Measurements from ENCODE around the gene MXI1.

MXI1 gene
- total RNA-seq, result 72.8 to 128 (median 80.9) reads per million in 4 donors

DNA sequence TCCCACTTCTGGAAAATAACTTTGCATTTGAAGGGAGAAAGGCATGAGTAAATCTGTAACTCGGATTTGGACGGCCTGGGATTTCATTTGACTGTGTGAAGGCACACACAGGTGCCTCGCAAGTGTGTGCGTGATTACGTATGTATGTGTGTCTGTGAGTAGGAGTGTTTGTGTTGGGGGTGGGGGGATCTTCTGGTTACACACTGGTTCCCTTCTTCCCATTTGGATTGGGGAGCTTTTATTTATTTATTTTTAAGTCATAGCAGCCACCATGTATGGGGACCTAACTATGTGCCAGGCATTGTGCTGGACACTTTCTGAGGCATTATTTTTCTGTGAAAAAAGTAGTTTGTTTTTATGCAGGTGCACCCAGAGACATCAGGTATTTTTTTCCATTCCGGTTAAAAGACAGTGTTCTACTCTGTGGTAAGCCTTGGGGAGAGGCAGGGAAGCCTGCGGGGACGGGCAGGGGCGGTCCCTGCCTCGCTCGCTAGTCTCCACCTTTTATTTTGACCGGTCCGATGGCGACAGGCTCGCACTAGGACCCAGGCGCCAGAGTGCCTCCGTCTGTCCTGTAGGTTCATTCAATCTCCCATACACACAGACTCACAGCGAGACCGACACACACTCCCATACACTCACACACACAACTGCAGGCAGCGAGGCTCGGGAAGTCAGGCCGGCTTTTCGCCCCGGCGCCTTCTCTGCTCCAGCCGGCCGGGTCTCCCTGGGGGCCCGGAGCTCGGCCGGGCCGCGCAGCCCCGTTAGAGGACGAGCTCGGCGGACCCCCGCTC, at the start of gene MXI1:
MXI1 (plus strand) TSS at position 595 of the 794 bp plus-strand sequence. CDS start 204 bp downstream, outside the sequence.
- DNase-seq, result peak in 2 of 5 donors; percentile 10 to 71

DNA sequence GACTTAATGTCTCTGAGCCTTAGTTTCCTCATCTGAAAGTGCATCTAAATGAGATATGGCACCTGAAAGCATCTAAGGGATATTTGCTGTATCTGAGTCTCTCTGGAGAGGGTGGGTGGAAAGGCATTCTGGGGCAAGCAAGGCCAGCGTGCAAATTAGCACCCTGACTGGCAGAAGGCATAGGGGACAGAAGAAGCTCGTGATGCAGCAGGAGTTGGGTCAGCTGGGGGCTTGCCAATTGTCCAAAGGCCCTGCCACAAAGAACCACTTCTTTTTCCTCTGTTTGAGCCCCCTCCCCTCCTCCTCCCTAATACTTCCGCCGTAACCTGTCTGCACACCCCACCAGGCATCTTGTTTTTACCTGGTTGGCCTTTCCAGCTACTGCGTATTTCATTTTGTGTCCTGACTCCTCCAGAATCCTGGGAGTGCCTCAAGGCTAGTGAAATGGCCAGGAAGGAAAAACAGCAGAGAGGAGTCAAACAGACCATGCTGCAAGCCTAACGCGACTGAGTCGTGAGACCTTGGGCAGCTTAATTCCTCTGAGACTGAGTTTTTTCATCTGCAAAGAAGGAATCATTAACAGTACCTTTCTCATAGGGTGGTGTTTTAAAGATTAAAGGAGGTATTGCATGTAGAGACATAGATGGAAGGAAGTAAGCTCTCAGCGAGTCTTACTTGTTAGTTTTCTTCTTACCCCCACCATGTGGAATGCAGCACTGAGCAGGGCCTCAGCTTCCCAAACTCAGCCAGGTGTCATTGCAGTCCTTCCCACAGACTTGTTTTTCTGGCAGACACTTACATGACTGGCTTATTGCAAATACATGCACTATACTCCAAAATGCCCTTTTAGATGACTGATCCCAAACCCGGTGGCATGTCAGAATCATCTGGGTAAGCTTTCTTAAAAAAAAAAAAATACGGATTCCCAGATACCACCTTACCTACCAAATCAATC, 49.1 kb upstream of the MXI1 start:
- DNase-seq, result no peak

DNA sequence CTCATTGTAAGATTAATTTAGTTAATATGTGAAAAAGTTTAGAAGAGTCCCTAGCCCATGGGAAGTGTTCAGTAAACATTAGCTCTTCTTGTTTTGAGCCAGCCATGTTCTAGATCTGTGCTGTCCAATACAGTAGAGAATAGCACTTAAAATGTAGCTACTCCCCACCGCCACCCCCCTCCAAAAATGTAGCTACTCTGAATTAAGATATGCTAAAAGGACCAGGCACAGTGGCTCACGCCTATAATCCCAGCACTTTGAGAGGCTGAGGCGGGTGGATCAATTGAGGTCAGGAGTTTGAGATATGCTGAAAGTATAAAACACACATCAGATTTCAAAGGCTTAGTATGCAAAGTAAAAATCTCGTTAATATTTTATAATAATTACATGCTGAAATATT, 47.3 kb upstream of the MXI1 start:
- no peak for DNase-seq

GRCh38 chr10:110160522-110160921, 46.9 kb upstream of the MXI1 start:
- DNase-seq, result no peak

DNA sequence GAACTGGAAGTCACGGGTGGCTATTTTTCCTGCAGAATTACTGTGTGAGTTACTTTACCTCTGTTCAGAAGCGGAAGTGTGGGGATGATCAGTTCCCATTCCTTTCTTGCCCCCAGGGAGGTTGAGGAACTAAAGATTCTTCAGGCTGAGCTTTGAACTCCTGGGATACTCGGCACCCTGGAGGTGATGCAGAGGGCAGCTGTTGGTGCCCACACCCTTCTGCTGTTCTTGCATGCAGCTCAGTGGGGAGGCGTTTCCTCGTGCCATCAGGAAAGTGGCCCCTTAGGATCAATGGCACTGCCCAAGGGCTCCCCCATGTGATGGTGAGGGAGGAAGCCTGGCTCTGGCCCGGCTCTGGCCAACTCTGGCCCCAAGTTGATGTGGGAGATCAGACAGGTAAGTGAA, 44.7 kb upstream of the MXI1 start:
- DNase-seq, result no peak

GRCh38 chr10:110163192-110163773, 44.1 kb upstream of the MXI1 start:
- no peak for DNase-seq

DNA sequence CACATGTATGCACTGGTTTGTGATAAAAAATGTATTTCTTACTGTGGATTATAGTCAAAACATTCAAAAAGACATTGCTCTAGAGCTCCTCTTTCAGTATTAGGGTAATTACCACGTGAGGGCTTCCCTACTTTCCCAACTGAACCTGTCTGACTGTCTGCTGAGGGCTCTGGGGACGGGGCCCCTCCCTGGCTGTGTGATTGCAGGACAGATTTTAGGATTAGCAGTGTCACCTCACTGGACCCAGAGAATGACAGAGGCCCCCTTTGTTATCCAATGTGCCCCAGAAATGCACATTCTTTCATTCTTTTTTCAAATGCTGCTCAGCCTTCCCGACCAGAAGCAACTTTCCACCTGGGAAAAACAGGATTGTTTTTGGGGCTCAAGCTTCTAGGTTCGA, 43.6 kb upstream of the MXI1 start:
- DNase-seq, result no peak

- no peak for DNase-seq
These were observed 42.2 kb upstream of the MXI1 start for GRCh38 chr10:110165239-110165638.

DNA sequence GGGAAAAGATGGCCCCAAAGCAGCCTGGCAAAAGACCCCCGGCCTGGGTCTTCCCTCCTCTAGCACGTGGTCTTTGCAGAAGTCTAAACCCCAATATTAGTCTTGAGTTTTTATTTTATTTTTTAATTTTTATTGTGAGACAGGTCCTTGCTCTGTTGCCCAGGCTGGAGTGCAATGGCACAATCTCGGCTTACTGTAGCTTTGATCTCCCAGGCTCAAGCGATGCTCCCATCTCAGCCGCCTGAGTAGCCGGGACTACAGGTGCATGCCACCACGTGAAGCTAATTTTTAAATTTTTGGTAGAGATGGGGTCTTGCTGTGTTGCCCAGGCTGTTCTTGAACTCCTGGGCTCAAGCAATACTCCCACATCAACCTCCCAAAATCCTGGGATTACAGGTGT, 40.3 kb upstream of the MXI1 start:
- DNase-seq, result no peak

- DNase-seq, result no peak
These were observed 38.6 kb upstream of the MXI1 start for GRCh38 chr10:110168601-110169481.

DNA sequence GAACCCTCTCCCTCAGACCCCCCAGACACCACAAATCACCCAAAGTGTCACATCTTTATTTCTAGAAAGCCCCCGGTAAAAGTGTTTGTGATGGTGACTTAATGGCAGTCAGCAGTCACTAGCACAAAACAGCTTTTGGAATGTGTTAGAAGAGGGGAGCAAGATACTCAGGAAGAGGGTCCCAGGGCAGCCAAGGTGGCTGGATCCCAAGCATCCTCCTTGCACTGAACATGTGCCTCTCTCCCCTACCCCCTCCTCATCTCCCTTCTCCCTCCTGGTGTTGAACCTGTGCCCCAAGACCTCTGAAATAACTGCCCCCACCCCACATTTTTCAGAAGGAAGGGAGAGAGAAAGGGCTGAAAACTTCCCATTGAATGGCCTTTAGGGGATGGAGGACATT, 37.8 kb upstream of the MXI1 start:
- DNase-seq, result no peak

DNA sequence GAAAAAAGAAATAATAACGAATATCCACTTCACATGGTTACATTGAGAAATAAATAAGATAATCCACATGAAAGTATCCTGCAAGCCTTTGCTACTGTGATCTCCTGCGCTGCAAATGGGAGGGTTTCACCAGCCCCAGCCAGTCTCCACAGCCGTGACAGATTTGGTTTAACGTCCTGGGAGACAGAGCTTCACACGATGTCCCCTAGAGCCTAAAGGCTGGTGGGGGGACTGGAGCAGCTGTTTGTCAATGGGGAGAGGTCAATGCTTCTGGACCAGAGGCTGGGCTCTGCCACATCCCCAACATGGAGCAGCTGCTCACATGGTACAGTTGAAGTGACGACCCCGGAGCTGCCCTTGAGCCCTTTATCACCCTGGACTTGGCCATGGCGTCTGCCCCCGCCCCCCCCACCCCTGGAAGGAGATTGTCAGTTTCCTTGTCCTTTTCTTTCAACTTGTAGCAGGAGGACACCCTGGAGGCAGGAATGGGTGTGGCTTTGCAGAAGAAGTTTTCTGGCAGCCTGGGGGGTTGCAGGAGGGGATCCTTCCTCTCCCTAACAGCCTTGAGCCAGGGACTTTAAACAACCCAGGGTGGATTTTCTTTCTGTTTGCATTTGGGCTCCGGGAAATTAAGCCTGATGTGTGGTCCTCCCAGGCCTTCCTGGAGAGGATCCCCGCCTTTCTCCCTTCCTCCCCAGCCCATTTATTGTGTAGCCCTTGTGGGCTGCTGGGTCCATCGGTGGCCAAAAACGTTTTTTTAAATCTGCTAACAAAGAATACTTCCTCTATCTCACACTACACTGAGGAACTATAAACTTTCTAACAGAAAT, 37.0 kb upstream of the MXI1 start:
- no peak for DNase-seq

DNA sequence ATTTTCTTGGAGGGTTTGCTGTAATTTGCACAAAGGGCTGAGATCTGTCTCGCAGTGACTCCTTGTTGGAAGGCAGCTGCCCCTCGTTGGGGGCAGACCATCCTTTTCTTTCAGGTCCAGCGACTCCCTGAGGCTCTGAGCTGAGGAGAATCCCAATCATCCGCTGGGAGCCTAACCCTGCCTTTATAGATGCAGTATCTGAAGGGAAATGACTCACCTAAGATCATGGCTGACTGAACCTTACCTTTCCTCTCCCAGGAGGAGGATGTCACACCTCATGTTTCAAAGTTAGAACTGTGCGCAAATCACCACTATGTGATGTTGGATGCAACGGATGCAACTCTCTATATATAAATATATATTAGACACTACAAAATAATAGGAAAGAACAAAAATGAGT, 36.4 kb upstream of the MXI1 start:
- no peak for DNase-seq

GRCh38 chr10:110172155-110172554, 35.2 kb upstream of the MXI1 start:
- no peak for DNase-seq

DNA sequence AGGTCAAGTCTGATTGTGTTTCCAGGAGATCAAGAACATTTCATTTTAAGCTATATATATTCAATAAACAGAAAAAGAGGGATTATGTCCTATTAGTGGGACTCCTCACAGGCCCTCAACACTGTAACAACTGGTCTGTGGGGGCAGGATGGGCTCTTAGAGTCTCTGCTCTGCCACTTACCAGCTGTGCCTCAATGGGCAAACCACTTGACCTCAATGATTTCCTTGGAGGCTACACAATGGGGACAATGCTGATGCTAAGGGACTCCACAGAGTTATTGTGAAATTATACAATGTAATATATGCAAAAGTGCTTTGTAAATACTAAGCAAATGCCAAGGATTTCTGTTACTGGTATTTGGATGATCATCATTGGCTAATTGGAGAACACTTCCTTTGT, 33.2 kb upstream of the MXI1 start:
- DNase-seq, result no peak

DNA sequence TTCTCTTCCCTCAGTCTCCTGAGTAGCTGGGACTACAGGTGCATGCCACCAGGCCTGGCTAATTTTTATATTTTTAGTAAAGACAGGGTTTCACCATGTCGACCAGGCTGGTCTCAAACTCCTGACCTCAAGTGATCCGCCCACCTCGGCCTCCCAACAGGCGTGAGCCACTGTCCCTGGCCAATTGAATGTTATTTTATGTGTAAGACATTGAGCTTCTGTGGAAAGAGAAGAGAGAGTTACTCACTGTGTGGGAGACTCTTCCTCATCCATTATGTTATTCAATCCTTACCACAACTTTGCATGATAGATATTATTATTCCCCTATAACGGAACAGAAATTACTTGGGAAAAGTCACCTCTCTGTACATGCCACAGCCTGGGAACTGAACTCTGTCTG, 32.6 kb upstream of the MXI1 start:
- no peak for DNase-seq

DNA sequence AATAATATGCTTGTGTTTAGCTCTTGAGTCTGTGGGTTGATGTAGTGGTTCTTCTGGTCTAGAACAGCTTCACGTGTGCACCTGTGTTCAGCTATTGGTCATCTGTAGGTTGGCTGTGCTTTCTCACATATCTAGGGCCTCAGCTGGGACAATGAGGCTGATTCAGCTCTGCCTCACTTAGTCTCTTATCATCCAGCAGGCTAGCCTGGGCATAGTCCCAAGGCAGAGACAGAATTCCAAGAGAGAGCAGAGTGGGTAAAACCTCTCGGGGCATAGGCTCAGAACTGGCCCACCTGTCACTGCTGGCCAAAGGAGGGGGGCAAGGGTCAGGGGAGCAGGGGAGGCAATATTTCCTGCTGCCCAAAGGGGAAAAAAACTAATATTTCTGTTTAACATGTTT, 32.0 kb upstream of the MXI1 start:
- no peak for DNase-seq

- DNase-seq, result no peak
These were observed 31.0 kb upstream of the MXI1 start for GRCh38 chr10:110176141-110177030.

DNA sequence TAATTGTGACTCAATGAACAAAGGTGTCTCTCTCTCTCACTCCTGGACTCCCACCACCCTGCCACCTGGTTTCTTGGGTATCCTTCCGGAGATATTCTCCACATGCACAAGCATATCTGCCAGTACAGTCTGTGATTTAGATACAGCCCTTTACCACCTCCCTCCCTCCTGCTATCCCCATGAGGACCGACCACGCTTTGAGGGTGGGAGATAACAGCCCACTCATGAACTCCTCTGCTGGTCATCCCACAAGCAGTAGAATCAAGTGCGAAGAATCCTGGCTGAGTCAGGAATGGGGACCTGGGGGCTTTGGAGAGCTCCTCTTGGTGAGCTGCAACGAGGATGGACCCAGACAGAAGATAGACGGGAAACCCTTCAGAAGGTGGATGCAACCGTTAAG, 28.2 kb upstream of the MXI1 start:
- no peak for DNase-seq

DNA sequence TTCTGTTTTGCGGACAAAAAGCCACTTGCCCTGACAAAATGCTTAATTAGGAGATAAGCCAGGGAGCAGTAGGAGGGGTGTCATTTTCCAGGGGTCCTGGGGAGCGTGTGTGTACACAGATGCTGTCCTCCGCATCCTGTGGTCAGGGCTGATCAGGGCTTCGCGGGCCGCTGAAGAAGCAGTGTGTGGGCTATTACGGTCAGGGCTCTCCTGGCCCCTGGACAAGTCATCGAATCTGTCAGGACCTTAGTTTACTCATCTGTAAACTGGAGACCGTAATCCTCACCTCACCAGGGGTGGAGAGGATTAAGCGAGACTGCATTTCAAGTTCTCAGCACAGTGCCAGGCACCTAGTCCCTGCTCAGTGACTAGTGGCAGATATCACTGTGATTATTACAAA, 26.0 kb upstream of the MXI1 start:
- no peak for DNase-seq
